GM12892 (cell line): Measurements from ENCODE around the gene PLAC8.

Source experiments
- POLR2A ChIP-seq: IDR thresholded peaks from 2 replicates; pipeline ENCODE4 v1.6.1; 2011; ENCODE audit warnings: low read depth, low read length, control low read depth
- POLR2AphosphoS5 ChIP-seq: IDR thresholded peaks from 2 replicates; pipeline ENCODE4 v1.6.1; 2011; ENCODE audit warnings: low read depth, low read length, control low read depth
- TAF1 ChIP-seq: IDR thresholded peaks from 2 replicates; pipeline ENCODE4 v1.6.1; 2011; ENCODE audit warnings: low read depth, mild to moderate bottlenecking, control low read depth, low read length, borderline replicate concordance

GRCh38 chr4:83112231-83112630 lies 2.3 kb downstream of the PLAC8 start:
- TF ChIP-seq TAF1 (no peak), POLR2AphosphoS5 (no peak), POLR2A (no peak)
